Effector CD4-positive, alpha-beta T cell (primary cell): Measurements from ENCODE around the gene UFD1.
A peak's percentile ranks its signal among the peaks of the same experiment; 100 is the strongest.

ENCODE experiments used
- DNase-seq: peaks from one replicate; pipeline ENCODE4 v3.0.0-alpha.2; 2020
- total RNA-seq: gene quantifications from one replicate; lab custom pipeline; 2026; lab: John Stamatoyannopoulos, UW

UFD1 gene
- 89.3 reads per million, percentile 80 among the genes with 10 or more reads in this experiment for total RNA-seq

- DNase-seq: peak; percentile 74
These were observed at the start of gene UFD1 for GRCh38 chr22:19478901-19479354. Gene UFD1 (minus strand): TSS chr22:19479193. CDS start chr22:19479085, 108 bp downstream.

GRCh38 chr22:19527861-19528417, 48.9 kb upstream of the UFD1 start:
- DNase-seq: no peak

- no peak for DNase-seq
These were observed 48.3 kb upstream of the UFD1 start for GRCh38 chr22:19527321-19527721.

GRCh38 chr22:19526702-19527111, 47.7 kb upstream of the UFD1 start:
- no peak for DNase-seq

GRCh38 chr22:19526076-19526701, 47.2 kb upstream of the UFD1 start:
- no peak for DNase-seq

- DNase-seq: no peak
These were observed 46.7 kb upstream of the UFD1 start for GRCh38 chr22:19525666-19526065.

GRCh38 chr22:19525116-19525660, 46.2 kb upstream of the UFD1 start:
- no peak for DNase-seq

GRCh38 chr22:19524170-19525115, 45.5 kb upstream of the UFD1 start, which contains the start of gene CLDN5:
Gene CLDN5 (minus strand): TSS chr22:19524410. CDS start chr22:19524255, 155 bp downstream.
- DNase-seq: no peak

GRCh38 chr22:19523240-19524169, 44.5 kb upstream of the UFD1 start:
- no peak for DNase-seq

GRCh38 chr22:19522881-19523239, 43.9 kb upstream of the UFD1 start:
- DNase-seq: no peak

- DNase-seq: no peak
These were observed 43.3 kb upstream of the UFD1 start for GRCh38 chr22:19522190-19522880.

- DNase-seq: no peak
These were observed 41.7 kb upstream of the UFD1 start for GRCh38 chr22:19520566-19521305.

- DNase-seq: no peak
These were observed 41.0 kb upstream of the UFD1 start for GRCh38 chr22:19520007-19520406.

- no peak for DNase-seq
These were observed 40.3 kb upstream of the UFD1 start for GRCh38 chr22:19519041-19519926.

GRCh38 chr22:19518635-19519034, 39.6 kb upstream of the UFD1 start:
- no peak for DNase-seq

GRCh38 chr22:19517919-19518611, 39.1 kb upstream of the UFD1 start:
- DNase-seq: no peak

- DNase-seq: no peak
These were observed 38.1 kb upstream of the UFD1 start for GRCh38 chr22:19517171-19517500.

GRCh38 chr22:19516378-19517170, 37.6 kb upstream of the UFD1 start:
- DNase-seq: no peak
